SKM-1 treated with dmso at 0.1 percent for 144 hours (cell line): ENCODE results near the gene RNASE11.
"Not testable (repeated sequence)": the region's sequence is repeated elsewhere in the genome, so short reads cannot be mapped to it uniquely, and the experiment has no call there.

Experiments
- DNase-seq: peaks from one replicate; lab custom pipeline; 2025; ENCODE audit not compliant: unreplicated experiment; lab: John Stamatoyannopoulos, UW

RNASE11 gene

DNA sequence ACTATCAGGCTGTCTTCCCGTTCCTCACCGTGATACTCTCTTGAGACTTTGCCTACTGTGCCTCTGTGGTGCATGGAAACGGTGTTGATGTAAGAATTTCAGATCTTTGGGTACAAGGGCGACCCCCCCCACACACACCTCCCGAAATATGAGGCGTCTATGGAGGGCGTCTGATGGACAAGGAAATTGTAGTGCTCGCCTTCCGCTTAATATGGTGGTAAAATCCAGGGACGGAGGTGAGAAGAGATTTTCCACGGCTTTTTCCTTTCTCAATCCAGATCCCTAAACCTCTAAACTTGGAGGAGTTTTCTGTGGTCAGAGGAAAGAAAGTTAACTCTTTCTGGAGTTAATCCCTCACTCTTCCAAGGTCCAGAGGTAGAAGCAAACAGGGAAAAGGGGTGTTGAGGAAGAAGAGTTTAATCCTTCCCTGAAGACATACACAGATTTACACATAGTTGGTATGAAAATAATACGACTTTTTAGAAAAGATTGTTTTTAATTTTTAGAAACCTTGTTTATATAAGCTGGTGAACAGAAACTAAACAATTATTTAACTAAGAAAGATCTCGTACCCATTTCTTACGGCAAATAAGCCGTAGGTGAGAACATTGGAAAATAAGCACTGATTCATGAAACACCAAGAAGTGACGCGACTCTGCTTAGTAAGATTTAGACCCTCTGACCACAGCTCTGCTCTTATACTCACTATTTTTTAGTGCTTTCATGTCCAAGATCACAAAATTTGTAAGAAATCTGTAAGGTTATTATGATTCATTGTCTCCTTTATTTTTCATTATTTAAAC lies 26.4 kb upstream of the RNASE11 start:
- no peak for DNase-seq

DNA sequence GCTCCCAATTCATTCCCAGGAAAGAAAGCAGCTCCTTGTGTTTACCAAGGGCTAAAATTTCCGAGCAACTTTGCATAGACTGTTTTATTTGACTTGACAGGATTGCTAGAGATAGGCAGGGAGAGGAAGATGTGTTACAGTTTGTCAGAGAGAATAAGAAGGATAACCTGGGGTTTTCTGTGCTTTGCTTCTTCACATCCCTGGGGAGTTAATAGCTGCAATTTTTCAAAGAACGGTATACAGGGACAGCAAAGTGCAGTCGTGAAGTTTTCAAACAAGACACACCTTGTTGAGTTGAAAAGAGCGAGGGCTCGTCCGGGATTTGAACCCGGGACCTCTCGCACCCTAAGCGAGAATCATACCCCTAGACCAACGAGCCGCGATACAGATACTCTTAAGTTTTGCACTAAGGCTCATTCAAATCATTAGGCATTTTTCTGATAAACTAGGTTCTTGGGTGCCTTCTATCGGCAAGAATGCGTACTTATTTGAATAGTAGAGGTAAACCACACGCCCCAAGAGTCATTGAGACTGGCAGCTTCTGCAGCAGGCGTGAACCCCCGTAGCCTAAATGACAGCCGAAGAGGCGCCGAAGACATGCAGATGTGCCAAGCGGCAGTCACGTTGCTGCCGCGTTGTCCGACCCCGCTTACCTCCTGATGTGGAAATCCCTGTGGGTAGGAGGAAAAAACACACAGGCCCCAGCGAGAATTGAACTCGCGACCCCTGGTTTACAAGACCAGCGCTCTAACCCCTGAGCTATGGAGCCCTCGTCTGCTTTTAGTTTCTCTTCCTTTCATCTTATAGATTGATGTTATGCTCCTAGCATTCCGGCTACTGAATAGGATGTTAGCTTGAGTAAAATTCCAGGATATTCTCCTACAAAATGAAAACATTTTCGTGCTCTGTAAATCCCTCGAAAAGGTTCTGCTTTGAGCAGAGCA lies 25.6 kb upstream of the RNASE11 start:
- DNase-seq: peak; percentile 75

DNA sequence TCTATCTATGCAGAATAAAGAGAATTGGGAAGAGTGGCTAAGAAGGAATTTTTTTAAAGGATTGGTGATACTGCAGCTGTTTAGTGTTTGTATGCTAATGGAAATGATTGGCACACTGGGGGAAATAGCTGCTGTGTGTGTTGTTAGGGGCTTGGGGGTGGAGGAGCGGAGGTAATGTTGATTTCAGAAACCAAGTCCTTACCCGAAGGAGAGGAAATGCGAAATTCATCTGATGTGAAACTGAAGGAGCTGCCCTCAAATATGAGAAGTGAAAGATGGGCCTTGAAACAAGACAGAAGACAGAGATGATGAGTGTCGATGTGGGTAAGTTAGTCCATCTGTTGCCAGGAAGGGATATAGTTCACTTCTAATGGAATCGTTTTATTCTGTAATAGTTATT lies 24.6 kb upstream of the RNASE11 start:
- DNase-seq: no peak

DNA sequence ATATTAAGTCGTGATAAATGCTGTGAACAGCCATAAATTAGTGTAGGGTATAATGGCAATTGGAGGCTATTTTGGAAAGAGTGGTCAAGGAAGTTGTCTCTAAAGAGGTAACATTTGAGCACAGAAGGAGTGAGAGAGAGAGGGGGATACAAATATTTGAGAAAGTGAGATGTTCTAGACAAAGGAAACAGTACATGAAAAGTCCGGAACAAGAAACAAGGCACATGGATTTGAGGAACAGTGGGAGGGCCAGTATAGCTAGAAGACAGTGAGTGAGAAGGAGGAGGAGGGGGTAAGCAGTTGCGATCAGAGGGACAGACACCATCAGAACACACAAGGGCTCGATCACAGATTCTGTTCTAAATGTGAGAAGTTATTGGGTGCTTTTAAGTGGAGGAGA lies 23.5 kb upstream of the RNASE11 start:
- no peak for DNase-seq

DNA sequence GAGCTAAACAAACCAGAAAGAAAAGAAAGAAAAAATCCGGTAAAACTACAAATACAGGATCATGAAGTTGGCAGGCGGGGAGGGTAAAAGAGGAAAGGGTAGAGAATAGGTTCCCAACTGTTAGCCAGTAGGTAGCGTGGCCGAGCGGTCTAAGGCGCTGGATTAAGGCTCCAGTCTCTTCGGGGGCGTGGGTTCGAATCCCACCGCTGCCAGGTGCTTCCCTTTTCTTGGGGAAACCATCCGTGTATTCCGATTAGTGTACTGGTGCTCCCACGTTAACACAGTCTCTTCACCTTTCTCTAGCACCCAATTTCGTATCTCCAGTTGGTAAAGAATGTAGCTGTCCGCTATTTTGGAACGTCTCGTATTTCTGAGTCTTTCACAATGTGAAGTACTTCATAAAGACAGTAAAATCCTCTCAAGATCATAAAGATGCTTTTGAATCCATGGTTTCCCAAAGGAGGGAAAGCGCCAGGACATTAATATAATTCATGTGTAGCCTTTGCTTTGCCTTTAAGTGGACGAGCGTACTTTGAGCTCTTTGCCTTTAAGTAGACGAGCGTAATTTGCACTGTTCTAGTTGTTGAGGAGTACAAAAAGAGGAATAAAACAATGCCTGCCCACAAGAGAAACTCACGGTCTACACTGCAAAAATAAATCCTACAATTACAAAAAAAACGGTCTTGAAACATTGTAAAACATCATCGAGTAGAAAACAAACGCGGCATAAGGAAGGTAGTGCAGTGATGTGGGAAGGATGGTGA lies 22.4 kb upstream of the RNASE11 start:
- peak; percentile 31 for DNase-seq

DNA sequence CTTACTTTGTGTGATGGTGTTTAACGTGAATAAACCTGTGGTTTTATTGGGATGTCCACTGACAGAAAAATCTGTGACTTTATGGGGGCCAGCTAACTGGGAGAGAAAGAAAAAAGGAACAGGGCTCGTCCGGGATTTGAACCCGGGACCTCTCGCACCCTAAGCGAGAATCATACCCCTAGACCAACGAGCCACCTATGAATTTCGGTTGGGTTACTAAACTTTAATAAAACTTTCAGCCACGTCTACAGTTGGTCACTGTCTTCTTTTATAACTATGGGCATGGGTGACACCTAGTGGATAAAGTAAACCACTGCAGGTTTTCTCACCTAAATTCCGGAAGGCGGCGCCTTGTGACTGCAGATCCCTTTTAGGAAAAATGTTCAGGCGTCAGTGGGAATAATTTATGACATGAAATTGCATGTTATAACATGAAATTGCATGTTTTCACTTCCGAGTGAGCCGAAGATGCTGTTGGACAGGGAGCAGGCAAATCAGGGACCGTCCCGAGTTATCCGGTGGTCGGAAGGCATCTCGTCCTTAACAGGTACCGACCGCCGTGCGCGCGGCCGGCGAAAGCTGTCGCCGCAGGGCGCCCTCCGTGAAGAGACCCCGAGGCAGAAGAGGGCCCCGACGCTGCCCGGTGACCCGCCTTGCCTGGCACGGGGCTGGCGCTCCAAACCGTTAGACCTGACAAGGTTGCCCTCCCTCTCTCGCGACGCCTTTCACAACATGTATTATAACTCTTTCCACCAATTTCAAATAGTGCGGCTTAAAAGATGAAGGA lies 21.6 kb upstream of the RNASE11 start:
- peak; percentile 72 for DNase-seq

DNA sequence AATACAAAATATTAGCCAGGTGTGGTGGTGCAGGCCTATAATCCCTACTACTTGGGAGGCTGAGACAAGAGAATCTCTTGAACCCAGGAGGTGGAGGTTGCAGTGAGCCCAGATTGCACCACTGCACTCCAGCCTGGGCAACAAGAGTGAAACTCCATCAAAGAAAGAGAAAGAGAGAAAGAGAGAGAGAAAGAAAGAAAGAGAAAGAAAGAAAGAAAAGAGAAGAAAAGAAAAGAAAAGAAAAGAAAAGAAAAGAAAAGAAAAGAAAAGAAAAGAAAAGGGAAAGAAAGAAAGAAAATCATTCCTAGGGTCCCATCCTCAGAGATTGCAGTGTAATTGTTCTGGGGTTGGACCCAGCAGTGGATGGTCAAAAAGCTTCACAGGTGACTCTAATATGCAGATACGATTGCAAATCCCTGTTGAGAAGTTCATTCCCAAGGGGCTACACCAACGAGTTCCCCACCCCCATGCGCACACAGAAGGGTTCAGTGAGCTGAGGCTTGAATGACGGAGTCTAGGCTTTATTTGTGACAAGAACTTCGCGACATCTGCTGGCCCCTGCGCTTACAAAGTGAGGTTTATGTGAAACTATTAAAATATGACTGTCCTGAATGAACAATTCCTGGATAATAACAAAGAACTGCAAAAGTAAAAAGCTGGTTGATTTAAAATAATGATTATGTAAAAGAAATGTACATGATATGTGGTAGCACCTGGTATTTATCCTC lies 20.7 kb upstream of the RNASE11 start:
- DNase-seq: no peak

DNA sequence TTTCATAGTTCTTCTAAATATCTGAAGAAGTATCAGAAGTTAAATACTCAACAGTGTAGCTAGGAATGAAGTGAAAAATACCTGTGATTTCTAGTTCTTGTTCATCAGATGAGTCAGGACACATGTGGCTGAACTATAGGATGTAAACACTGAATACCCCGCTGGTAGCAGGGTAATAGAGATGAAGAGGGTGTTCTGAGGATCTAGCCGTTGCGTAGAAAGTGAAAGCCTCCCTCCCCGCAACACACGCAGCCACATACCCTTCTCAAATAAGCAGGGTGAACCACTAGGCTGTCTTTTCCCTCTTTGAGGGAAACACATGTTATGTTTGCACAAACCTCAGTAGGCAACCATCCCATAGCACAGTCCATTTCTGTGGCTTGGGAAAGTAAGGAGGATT lies 19.8 kb upstream of the RNASE11 start:
- DNase-seq: no peak

DNA sequence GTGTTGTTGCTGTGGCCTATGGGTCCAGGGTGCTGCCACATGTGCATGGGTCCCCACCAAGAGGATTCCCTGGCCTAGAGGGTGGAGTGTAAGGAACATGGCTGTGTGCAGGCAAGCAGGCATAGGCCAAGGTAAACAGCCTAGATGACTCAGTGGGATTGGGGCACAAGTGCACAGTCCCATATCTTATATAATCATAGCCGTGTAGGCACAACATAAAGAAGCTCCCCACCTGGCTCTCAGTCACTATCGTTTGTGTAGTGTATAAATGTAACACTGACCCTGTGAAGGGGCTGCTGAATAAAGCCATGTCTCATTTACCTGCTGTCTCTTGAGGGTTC lies 19.1 kb upstream of the RNASE11 start:
- no peak for DNase-seq

DNA sequence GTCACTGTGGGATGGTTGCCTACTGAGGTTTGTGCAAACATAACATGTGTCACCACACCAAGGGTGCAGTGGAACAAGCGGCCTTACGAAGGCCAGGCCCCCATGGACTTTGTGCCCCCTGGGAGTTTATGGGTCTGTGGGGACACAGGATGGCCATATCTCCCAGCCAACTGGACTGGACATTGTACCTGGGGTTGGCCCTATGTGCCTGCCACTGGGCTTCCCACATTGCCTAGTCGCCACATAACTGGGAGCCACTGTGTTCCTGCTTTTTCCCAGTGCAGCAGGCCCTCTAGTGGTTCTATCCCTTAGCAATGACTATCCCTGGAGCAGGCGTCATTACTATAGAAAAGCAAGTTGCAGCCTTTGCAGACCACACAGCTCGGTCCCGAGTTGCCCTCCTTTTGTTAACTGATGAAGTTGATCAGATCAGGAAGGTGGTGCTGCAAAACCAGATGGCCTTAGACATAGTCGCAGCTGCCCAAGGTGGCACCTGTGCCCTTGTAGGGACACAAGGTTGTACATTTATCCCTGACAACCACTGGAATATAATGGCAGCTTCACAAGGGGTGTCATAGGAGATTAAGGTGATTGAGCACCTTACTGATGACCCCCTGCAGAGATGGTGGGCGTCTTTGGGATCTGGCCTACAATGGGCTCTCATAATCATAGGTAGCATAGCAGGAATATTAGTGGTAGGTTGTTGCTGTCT lies 18.5 kb upstream of the RNASE11 start:
- DNase-seq: peak; percentile 7

DNA sequence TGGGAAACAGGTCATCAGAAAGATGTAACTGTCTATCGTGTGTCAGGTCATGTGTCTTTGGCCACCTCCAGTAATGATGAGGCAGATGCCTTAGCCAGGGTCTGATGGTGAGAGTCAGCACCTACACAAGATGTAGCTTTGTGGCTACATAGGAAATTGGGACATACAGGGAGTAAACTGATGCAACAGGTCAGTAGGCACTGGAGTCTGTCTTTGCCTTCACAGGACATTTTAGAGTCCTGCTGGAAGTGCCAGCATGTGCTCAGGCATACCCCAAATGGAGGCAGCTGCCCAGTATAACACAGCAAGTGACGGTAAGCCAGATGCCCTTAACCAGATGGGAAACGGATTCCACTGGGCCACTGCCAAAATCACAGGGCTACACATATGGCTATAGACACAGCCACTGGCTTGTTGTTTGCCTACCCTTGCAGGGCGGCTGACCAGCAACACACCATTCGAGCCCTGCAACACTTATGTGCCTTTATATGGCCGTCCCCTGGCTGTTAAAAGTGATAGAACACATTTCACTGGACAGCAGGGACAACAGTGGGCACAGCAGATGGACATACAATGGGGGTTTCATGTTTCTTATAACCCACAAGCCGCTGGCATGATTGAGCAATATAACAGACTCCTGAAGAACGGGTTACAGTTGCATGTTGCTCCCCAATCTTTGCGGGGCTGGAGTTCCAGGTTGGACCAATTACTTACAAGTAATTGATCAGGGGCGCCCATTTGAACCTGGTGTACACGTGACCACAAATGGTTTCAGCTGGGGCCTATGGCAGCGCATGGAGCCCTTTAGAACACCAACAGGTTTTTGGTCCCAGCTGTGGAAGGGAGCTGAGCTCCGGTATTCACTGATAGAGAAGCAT lies 16.3 kb upstream of the RNASE11 start:
- DNase-seq: no peak

DNA sequence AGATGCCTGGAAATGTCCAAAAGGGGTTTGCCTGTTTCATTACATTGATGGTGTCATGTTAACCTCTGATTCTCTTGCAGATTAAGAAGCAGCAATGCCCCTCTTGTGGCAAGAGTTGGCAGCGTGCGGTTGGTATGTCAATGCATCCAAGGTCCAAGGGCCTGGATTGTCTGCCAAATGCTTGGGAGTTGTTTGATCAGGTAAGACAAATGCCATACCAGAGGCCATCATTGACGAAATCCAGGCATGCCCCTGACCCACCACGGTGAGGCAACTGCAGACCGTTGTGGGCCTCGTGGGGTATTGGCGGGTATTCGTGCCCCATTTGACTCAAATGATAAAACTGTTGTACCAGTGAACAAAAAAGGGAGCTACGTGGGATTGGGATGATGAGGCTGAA lies 14.8 kb upstream of the RNASE11 start:
- no peak for DNase-seq

DNA sequence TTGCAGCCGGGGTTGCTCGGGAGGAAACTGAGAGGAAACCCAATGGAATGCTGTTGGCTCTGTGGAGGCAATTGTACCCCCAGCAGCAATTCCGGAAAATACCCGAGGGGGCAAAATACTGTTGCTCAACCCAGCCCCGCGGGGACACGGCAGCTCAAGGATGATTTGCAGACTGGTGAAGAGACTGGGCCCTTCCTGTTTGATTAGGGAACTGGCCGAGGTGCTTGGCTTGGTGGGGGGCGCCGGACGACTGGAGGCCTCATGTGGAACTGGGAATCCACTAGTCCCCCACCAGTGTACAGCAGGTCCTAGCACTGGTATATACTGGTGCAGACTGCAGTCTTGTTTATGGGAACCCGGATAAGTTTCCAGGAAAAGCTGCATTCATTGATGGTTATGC lies 13.7 kb upstream of the RNASE11 start:
- no peak for DNase-seq

DNA sequence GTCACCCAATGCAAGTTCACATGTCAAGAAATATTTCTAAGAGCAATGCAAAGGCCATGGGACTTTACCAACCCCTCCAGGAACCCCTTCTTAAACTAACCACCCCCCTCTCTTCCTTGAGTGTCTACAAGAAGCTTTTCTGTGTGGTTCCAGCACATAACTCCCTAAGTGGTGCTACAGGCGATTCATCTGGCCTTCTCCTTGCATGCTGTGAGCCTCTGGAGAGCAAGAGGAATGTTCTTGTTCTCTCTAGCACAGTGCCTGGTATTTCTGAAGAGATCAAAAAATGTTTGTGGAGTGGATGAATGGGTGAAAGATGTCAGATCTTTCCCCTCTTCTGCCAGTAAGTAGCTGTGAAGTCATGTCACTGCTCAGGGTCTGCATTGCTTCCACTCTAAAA lies 9.3 kb upstream of the RNASE11 start:
- DNase-seq: no peak

DNA sequence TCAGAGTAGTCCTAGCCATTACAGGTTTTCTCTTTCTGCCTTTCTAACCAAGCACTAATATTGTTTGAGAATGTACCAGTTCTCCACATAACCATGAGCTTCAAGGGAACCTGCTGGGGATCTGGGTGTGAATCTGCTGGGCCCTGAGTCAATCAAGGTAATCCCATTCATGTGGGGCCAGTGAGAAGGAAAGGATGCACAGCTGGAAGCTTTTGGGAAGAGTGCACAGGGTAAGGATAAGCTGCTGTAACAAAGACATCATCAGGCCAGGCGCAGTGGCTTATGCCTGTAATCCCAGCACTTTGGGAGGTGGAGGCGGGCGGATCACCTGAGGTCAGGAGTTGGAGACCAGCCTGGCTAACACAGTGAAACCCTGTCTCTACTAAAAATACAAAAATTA lies 7.9 kb upstream of the RNASE11 start:
- DNase-seq: not testable (repeated sequence)

DNA sequence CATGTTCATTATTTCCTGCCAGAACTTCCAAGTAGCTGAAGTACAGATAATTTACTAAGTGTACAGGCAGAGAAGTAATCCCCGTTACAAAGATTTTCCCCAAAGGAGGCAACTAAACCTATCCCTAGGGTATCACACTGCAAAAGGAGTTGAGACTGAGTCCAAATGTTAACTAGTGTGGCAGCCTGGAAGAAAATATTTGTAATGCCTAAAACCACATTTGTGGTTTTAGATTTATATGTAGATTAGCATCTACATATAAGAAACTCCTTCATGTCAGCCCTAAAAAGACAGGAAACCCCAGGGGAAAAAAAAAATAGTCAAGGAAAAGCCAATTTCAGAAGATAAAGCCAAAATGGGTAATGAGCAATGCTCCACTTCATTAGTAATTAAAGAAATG lies 4.8 kb upstream of the RNASE11 start:
- no peak for DNase-seq

DNA sequence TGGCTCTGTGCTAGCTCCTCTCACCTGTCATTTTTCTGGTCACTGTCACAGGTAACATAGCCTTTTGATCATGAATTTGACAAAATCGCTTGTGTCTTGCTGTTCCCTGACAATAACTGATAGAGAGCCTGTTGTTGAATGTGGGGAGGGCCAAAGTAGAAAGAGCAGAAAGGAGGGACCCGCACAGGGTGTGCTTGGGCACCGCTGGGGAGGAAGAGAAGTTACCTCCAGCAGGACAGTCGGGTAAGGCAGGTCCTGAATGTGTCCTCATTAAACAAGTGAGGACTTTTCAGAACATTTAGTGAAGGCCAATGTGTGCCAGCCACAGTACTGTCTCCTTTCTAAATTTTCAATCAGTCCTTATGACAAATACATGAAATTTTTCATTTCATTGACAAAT lies 3.4 kb upstream of the RNASE11 start, which contains the start of gene RNASE12:
Gene RNASE12, minus strand, starts transcription at position 142 of the 400 bp plus-strand sequence. CDS start 653 bp downstream, outside the sequence.
- DNase-seq: no peak

DNA sequence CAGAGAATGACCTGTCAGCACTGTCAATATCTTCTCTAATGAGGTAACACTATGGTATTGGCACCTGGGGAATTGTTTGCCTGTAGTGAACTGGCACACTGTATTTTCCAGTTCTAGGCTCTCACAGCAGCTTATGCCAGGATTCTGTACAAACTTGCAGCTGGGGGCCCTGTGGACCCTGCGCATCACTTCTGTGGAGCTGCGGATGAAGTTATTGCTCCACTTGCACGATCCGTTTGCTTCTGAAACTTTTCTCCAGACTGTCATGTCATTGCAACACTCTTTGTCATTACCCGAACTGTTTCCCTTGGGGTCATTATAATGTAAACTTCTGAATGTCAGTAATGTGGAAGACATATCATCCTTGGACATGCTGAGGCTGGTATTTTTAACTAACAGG lies 3.9 kb downstream of the RNASE11 start:
- DNase-seq: no peak
